HFF-Myc (cell line): ENCODE results near the gene SHMT2.
A peak's percentile ranks its signal among the peaks of the same experiment; 100 is the strongest.

Experiments used
- DNase-seq: peaks from one replicate; pipeline ENCODE4 v3.0.0-alpha.2; 2011; ENCODE audit warnings: low read depth; ENCODE audit errors: extremely low read depth
- H3K4me3 ChIP-seq: replicated peaks from 2 replicates; pipeline ENCODE4 v1.5.1; 2011; ENCODE audit warnings: low read depth, mild to moderate bottlenecking, control low read depth, low read length
- TF ChIP-seq, protein P1 (sequence below): IDR thresholded peaks from 2 replicates; pipeline ENCODE4 v1.5.1; 2012; ENCODE audit warnings: mild to moderate bottlenecking, low read depth, low read length, control low read depth; ENCODE audit errors: missing control alignments

SHMT2 gene

DNA sequence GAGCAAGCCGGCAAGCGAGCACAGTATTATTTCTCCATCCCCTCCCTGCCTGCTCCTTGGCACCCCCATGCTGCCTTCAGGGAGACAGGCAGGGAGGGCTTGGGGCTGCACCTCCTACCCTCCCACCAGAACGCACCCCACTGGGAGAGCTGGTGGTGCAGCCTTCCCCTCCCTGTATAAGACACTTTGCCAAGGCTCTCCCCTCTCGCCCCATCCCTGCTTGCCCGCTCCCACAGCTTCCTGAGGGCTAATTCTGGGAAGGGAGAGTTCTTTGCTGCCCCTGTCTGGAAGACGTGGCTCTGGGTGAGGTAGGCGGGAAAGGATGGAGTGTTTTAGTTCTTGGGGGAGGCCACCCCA, 16.8 kb upstream of the SHMT2 start:
- TF ChIP-seq, protein P1, sequence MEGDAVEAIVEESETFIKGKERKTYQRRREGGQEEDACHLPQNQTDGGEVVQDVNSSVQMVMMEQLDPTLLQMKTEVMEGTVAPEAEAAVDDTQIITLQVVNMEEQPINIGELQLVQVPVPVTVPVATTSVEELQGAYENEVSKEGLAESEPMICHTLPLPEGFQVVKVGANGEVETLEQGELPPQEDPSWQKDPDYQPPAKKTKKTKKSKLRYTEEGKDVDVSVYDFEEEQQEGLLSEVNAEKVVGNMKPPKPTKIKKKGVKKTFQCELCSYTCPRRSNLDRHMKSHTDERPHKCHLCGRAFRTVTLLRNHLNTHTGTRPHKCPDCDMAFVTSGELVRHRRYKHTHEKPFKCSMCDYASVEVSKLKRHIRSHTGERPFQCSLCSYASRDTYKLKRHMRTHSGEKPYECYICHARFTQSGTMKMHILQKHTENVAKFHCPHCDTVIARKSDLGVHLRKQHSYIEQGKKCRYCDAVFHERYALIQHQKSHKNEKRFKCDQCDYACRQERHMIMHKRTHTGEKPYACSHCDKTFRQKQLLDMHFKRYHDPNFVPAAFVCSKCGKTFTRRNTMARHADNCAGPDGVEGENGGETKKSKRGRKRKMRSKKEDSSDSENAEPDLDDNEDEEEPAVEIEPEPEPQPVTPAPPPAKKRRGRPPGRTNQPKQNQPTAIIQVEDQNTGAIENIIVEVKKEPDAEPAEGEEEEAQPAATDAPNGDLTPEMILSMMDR, result no peak
- DNase-seq, result no peak
- no peak overlapping the region for H3K4me3 ChIP-seq

DNA sequence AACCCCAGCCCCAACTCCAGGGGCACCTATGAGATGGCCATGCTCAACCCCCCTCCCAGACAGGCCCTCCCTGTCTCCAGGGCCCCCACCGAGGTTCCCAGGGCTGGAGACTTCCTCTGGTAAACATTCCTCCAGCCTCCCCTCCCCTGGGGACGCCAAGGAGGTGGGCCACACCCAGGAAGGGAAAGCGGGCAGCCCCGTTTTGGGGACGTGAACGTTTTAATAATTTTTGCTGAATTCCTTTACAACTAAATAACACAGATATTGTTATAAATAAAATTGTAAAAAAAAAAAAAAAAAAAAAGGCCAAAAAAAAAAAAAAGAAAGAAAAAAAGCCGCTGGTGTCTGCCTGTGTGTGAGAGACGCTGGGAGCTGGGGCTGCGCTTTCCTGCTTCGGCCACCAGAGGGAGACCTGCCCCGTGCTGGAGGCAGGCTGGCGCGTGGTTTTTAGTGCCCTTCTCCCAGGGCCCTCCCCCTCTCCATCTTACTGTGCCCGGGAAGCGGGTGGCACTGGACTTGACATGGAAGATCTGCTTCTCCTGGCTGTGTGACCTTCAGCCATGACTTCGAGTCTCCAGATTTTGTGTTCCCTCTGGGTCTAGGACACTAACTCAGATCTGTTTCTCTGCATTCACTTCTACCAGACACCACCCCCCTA, 16.3 kb upstream of the SHMT2 start:
- TF ChIP-seq, protein P1, result peak; percentile 97
- DNase-seq, result peak; percentile 52
- no peak overlapping the region for H3K4me3 ChIP-seq

DNA sequence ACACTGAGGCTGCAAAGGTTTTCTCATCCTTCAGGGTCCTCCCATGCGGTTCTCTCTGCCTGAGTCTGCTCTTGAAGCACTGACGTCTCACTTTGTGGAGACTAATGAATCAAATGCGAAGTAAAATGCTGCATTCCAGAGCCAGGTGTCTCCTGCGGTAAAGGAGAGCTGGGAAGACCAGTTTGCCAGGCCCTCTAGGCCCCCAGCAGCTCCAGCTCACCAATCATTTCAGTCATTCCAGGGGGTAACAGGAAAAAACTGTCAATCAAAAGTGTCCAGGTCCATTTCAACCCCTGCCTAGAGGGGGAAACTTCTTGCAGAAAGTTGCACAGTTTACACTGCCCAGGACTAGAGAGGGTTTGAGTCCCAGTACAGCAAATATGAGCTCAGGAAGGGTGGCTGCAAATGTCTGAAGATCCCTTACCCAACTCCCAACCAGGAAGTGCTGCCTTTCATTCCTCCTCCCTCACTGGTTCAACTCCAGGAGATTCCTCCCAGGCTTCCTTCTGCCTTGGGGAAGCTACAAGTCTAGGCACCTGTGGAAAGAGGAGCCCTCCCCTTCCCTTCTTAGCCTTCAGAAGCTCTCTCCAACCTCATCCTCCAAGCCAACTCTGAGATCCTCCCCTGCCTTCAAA, 15.6 kb upstream of the SHMT2 start:
- no peak for DNase-seq
- TF ChIP-seq, protein P1, result no peak

DNA sequence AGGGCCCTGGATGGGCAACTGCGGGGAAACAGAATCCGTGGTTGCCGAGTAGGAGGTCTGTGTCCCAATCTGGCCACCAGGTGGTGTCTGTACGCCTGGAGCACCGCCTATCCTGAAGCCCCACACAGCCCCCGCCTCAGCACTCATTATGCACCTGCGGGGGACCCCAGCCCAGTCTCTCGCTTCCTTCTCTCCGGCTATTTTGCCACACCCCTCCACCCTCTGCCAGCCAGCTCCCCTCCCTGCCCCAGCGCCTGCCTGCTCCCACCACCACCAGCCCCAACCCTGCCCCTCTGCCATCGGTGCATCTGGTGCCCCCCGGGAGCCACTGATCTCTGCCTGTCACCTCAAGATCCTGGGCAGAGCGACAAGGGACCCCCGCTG, 15.1 kb upstream of the SHMT2 start:
- no peak for DNase-seq
- H3K4me3 ChIP-seq, result no peak overlapping the region
- TF ChIP-seq, protein P1, result peak; percentile 77

More for the DNA sequence above, 15.6 kb upstream of the SHMT2 start:
- H3K4me3 ChIP-seq, result no peak overlapping the region

DNA sequence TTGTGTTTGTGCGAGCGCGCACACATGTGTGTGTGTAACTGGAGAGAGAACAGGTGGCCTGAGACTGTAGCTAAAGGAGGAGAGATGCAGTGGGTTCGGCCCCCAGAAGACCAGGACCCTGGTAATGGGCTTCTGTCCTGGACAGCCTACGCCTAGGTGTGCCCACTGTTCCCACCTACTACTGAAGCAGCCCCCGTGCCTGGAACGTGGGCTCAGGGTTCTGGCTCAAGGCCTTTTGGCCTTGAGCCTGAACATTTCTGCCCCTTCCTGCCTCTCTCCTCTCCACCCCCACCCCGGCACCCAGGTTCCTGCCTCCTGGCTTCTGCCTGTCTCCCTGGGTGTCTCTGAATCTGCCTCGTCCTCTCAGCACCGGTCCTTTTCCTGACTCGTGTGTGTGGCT, 14.4 kb upstream of the SHMT2 start:
- H3K4me3 ChIP-seq, result no peak overlapping the region
- DNase-seq, result no peak
- TF ChIP-seq, protein P1, result no peak

DNA sequence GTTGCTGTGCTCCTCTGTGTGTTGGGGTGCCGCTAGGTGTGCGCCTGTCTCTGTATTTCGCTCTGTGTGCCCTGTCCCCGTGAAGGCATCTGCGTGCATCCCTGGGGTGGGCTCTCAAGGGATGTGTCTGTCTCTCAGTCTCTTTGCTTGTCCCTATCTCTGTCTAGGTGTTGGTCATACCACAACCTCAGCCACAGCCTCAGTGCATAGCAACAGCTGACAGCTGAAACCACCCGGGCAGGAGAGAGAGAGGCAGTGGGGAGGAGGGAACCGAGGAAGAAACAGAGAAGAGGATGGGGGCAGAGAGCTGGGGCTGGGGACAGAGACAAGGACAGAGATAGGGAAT, 13.9 kb upstream of the SHMT2 start:
- H3K4me3 ChIP-seq, result no peak overlapping the region
- DNase-seq, result no peak
- TF ChIP-seq, protein P1, result no peak
